HepG2 (cell line): ENCODE data around the gene NOC3L. TPM values are rescaled to one million over a fixed set of nuclear protein-coding genes. Genes with fewer than 3 reads are reported as not detected.

Experiments
- ATF1 ChIP-seq: IDR thresholded peaks from 2 replicates; pipeline ENCODE4 v1.6.1; 2016; ENCODE audit warnings: mild to moderate bottlenecking, control low read depth
- KLF9 ChIP-seq: IDR thresholded peaks from 2 replicates; pipeline ENCODE4 v1.6.1; 2016; ENCODE audit warnings: low read depth
- NFKB2 ChIP-seq: sonication (generic); formaldehyde crosslinking; IDR thresholded peaks from 2 replicates; pipeline ENCODE4 v1.4.0; 2020; ENCODE audit warnings: missing genetic modification reagents, borderline replicate concordance
- NFYC ChIP-seq: IDR thresholded peaks from 2 replicates; pipeline ENCODE4 v1.6.1; 2016; ENCODE audit warnings: missing genetic modification reagents, missing compliant biosample characterization
- ZNF451 ChIP-seq: sonication (generic); formaldehyde crosslinking; IDR thresholded peaks from 2 replicates; pipeline ENCODE4 v1.5.0; 2020; ENCODE audit warnings: mild to moderate bottlenecking, missing genetic modification reagents
- polyA plus RNA-seq, 8 experiments: library from polyadenylated mRNA; depleted of rRNA in 3 of 8; stranded (reverse) in 7 of 8; unstranded in 1 of 8; fragments of >200 nt; fragmentation: Illumina TruSeq in 4 of 8; extraction: Trizol in 4 of 8; gene quantifications; 2 replicates each; pipeline versions ENCODE4 v1.2.1 to v1.2.3, GENCODE V29; 2011 to 2016; ENCODE audit warnings: low read depth in 4 of 8, missing spikeins in 1 of 8, mixed read lengths in 1 of 8; ENCODE audit not compliant: insufficient read depth in 1 of 8
- total RNA-seq, 5 experiments: library from RNA; depleted of rRNA; stranded (reverse); fragments of >200 nt; fragmentation: Illumina TruSeq; extraction: Trizol; gene quantifications; 2 replicates each; pipeline ENCODE4 v1.2.3, GENCODE V29; 2016; ENCODE audit warnings: low read depth in 1 of 5
- TF ChIP-seq, protein P1 (sequence below): IDR thresholded peaks from 2 replicates; pipeline ENCODE4 v1.6.1; 2016; ENCODE audit warnings: low read depth, missing genetic modification reagents, missing compliant biosample characterization
- TF ChIP-seq, protein P2 (sequence below): sonication (generic); formaldehyde crosslinking; conservative IDR thresholded peaks from 2 replicates; pipeline ENCODE4 v1.8.0; 2022; ENCODE audit warnings: mild to moderate bottlenecking, moderate library complexity, missing genetic modification reagents
- TF ChIP-seq, protein P3 (sequence below): sonication (generic); formaldehyde crosslinking; IDR thresholded peaks from 2 replicates; pipeline ENCODE4 v1.5.0; 2020; ENCODE audit warnings: mild to moderate bottlenecking, missing genetic modification reagents, borderline replicate concordance
- TF ChIP-seq, protein P4 (sequence below): sonication (generic); formaldehyde crosslinking; IDR thresholded peaks from 2 replicates; pipeline ENCODE4 v1.4.0; 2020; ENCODE audit warnings: low read depth, missing genetic modification reagents
- TF ChIP-seq, protein P5 (sequence below): sonication (generic); formaldehyde crosslinking; IDR thresholded peaks from 2 replicates; pipeline ENCODE4 v1.4.0; 2020; ENCODE audit warnings: missing genetic modification reagents

NOC3L gene
- total and polyA plus RNA-seq, 2 of the 13 experiments (the other 11 are each of a cell fraction or from before 2014, with no cell fraction given), result 7.8 to 36.6 TPM

DNA sequence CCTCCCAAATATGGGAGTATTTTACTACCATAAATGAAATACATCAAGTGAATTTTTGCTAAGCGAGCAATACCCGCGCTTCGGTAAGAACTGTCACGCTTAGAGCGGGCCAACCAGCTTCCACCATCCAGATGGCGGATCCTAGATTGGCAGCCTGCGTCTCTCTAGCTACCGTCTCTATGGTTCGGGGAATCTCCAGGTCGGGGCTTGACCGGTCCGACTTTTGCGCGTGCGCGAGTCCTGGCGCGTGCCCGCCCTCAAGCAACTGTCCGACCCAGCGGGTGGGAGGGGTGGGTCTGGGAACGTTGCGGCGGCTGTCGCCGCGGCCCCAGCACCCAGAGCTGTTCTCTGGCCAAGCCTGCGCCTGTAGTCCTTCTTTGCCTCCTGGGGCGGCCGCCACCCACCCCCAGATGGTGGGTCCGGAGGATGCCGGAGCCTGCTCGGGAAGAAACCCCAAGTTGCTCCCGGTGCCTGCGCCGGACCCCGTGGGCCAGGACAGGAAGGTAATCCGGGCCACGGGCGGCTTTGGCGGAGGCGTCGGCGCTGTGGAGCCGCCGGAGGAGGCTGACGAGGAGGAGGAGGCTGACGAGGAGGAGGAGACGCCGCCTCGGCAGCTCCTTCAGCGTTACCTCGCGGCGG lies 39.6 kb upstream of the NOC3L start, which contains the start of gene TBC1D12 (continued):
- TF ChIP-seq, protein P1, sequence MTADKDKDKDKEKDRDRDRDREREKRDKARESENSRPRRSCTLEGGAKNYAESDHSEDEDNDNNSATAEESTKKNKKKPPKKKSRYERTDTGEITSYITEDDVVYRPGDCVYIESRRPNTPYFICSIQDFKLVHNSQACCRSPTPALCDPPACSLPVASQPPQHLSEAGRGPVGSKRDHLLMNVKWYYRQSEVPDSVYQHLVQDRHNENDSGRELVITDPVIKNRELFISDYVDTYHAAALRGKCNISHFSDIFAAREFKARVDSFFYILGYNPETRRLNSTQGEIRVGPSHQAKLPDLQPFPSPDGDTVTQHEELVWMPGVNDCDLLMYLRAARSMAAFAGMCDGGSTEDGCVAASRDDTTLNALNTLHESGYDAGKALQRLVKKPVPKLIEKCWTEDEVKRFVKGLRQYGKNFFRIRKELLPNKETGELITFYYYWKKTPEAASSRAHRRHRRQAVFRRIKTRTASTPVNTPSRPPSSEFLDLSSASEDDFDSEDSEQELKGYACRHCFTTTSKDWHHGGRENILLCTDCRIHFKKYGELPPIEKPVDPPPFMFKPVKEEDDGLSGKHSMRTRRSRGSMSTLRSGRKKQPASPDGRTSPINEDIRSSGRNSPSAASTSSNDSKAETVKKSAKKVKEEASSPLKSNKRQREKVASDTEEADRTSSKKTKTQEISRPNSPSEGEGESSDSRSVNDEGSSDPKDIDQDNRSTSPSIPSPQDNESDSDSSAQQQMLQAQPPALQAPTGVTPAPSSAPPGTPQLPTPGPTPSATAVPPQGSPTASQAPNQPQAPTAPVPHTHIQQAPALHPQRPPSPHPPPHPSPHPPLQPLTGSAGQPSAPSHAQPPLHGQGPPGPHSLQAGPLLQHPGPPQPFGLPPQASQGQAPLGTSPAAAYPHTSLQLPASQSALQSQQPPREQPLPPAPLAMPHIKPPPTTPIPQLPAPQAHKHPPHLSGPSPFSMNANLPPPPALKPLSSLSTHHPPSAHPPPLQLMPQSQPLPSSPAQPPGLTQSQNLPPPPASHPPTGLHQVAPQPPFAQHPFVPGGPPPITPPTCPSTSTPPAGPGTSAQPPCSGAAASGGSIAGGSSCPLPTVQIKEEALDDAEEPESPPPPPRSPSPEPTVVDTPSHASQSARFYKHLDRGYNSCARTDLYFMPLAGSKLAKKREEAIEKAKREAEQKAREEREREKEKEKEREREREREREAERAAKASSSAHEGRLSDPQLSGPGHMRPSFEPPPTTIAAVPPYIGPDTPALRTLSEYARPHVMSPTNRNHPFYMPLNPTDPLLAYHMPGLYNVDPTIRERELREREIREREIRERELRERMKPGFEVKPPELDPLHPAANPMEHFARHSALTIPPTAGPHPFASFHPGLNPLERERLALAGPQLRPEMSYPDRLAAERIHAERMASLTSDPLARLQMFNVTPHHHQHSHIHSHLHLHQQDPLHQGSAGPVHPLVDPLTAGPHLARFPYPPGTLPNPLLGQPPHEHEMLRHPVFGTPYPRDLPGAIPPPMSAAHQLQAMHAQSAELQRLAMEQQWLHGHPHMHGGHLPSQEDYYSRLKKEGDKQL (CRISPR knock-in tag), result 0 out of 2 replicates have a peak, but pooled peaks have one; percentile 13
- TF ChIP-seq KLF9 (CRISPR knock-in tag), result peak; percentile 31; the same call in 1 of the 2 replicates
- TF ChIP-seq, protein P2, sequence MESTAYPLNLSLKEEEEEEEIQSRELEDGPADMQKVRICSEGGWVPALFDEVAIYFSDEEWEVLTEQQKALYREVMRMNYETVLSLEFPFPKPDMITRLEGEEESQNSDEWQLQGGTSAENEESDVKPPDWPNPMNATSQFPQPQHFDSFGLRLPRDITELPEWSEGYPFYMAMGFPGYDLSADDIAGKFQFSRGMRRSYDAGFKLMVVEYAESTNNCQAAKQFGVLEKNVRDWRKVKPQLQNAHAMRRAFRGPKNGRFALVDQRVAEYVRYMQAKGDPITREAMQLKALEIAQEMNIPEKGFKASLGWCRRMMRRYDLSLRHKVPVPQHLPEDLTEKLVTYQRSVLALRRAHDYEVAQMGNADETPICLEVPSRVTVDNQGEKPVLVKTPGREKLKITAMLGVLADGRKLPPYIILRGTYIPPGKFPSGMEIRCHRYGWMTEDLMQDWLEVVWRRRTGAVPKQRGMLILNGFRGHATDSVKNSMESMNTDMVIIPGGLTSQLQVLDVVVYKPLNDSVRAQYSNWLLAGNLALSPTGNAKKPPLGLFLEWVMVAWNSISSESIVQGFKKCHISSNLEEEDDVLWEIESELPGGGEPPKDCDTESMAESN (CRISPR knock-in tag), result peak; percentile 30; the same call in 1 of the 2 replicates
- TF ChIP-seq NFKB2, result peak; percentile 83; the same call in 1 of the 2 replicates
- TF ChIP-seq, protein P3, sequence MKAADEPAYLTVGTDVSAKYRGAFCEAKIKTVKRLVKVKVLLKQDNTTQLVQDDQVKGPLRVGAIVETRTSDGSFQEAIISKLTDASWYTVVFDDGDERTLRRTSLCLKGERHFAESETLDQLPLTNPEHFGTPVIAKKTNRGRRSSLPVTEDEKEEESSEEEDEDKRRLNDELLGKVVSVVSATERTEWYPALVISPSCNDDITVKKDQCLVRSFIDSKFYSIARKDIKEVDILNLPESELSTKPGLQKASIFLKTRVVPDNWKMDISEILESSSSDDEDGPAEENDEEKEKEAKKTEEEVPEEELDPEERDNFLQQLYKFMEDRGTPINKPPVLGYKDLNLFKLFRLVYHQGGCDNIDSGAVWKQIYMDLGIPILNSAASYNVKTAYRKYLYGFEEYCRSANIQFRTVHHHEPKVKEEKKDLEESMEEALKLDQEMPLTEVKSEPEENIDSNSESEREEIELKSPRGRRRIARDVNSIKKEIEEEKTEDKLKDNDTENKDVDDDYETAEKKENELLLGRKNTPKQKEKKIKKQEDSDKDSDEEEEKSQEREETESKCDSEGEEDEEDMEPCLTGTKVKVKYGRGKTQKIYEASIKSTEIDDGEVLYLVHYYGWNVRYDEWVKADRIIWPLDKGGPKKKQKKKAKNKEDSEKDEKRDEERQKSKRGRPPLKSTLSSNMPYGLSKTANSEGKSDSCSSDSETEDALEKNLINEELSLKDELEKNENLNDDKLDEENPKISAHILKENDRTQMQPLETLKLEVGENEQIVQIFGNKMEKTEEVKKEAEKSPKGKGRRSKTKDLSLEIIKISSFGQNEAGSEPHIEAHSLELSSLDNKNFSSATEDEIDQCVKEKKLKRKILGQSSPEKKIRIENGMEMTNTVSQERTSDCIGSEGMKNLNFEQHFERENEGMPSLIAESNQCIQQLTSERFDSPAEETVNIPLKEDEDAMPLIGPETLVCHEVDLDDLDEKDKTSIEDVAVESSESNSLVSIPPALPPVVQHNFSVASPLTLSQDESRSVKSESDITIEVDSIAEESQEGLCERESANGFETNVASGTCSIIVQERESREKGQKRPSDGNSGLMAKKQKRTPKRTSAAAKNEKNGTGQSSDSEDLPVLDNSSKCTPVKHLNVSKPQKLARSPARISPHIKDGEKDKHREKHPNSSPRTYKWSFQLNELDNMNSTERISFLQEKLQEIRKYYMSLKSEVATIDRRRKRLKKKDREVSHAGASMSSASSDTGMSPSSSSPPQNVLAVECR, result peak; percentile 80
- TF ChIP-seq ATF1 (CRISPR knock-in tag), result no peak
- peak; percentile 70 for TF ChIP-seq NFYC (CRISPR knock-in tag)
- 0 out of 2 replicates have a peak, but pooled peaks have one; percentile 52 for TF ChIP-seq ZNF451 (CRISPR knock-in tag)
- TF ChIP-seq, protein P4, sequence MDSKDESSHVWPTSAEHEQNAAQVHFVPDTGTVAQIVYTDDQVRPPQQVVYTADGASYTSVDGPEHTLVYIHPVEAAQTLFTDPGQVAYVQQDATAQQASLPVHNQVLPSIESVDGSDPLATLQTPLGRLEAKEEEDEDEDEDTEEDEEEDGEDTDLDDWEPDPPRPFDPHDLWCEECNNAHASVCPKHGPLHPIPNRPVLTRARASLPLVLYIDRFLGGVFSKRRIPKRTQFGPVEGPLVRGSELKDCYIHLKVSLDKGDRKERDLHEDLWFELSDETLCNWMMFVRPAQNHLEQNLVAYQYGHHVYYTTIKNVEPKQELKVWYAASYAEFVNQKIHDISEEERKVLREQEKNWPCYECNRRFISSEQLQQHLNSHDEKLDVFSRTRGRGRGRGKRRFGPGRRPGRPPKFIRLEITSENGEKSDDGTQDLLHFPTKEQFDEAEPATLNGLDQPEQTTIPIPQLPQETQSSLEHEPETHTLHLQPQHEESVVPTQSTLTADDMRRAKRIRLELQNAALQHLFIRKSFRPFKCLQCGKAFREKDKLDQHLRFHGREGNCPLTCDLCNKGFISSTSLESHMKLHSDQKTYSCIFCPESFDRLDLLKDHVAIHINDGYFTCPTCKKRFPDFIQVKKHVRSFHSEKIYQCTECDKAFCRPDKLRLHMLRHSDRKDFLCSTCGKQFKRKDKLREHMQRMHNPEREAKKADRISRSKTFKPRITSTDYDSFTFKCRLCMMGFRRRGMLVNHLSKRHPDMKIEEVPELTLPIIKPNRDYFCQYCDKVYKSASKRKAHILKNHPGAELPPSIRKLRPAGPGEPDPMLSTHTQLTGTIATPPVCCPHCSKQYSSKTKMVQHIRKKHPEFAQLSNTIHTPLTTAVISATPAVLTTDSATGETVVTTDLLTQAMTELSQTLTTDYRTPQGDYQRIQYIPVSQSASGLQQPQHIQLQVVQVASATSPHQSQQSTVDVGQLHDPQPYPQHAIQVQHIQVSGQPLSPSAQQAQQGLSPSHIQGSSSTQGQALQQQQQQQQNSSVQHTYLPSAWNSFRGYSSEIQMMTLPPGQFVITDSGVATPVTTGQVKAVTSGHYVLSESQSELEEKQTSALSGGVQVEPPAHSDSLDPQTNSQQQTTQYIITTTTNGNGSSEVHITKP (CRISPR knock-in tag), result 0 out of 2 replicates have a peak, but pooled peaks have one; percentile 21
- TF ChIP-seq, protein P5, sequence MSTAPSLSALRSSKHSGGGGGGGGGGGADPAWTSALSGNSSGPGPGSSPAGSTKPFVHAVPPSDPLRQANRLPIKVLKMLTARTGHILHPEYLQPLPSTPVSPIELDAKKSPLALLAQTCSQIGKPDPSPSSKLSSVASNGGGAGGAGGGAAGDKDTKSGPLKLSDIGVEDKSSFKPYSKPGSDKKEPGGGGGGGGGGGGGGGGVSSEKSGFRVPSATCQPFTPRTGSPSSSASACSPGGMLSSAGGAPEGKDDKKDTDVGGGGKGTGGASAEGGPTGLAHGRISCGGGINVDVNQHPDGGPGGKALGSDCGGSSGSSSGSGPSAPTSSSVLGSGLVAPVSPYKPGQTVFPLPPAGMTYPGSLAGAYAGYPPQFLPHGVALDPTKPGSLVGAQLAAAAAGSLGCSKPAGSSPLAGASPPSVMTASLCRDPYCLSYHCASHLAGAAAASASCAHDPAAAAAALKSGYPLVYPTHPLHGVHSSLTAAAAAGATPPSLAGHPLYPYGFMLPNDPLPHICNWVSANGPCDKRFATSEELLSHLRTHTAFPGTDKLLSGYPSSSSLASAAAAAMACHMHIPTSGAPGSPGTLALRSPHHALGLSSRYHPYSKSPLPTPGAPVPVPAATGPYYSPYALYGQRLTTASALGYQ (CRISPR knock-in tag), result peak; percentile 67; the same call in 1 of the 2 replicates
